ENCODE data around the gene ALDH4A1. TPM values are rescaled to one million over a fixed set of nuclear protein-coding genes. Genes with fewer than 3 reads are reported as not detected.

The ALDH4A1 gene
- total and polyA plus RNA-seq, 9 donors, result 2.8 to 13.9 (median 8.0) TPM

DNA sequence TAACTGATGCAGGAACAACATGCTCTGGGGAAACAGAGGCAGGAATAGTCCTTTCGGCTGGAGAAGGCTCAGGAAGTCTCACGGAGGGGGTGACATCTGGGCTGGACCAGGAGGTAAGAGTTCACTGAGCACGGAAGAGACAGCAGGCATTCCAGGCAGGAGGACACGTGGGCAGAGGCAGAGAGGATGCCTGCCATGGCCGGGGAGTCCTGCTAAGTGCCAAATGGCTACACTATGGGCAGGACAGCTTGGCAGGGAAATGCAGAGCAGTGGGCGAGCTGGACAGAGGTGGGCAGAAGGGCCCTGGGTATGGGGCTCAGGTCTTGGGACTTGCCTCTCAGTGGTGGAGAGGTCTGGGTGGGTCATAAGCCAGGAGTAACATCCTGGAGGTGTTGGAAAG, 17.6 kb downstream of the ALDH4A1 start:
- no peaks in the 10 kb centered on the region for H3K27me3 ChIP-seq
- no peaks in the 10 kb centered on the region for H3K36me3 ChIP-seq
- TF ChIP-seq POLR2A (IDR thresholded peaks at IDR 0.05) (no peak), EP300 (IDR thresholded peaks at IDR 0.05) (no peak)
- TF ChIP-seq, protein P1, sequence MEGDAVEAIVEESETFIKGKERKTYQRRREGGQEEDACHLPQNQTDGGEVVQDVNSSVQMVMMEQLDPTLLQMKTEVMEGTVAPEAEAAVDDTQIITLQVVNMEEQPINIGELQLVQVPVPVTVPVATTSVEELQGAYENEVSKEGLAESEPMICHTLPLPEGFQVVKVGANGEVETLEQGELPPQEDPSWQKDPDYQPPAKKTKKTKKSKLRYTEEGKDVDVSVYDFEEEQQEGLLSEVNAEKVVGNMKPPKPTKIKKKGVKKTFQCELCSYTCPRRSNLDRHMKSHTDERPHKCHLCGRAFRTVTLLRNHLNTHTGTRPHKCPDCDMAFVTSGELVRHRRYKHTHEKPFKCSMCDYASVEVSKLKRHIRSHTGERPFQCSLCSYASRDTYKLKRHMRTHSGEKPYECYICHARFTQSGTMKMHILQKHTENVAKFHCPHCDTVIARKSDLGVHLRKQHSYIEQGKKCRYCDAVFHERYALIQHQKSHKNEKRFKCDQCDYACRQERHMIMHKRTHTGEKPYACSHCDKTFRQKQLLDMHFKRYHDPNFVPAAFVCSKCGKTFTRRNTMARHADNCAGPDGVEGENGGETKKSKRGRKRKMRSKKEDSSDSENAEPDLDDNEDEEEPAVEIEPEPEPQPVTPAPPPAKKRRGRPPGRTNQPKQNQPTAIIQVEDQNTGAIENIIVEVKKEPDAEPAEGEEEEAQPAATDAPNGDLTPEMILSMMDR (IDR thresholded peaks at IDR 0.05), result no peak
- H3K27ac ChIP-seq, result no peak overlapping the region
- 78 to 87% (median 83%) methylated on average over 6 of the region's 6 CpGs for WGBS, 3 donors
- intact Hi-C loops (cut with DNase I), result no loop called here
- no peaks in the 10 kb centered on the region for H3K9me3 ChIP-seq
- H3K4me1 ChIP-seq (ENCODE audit: insufficient read depth), result no peaks in the 10 kb centered on the region
- no peak for DNase-seq
- H3K4me3 ChIP-seq, result no peak overlapping the region

DNA sequence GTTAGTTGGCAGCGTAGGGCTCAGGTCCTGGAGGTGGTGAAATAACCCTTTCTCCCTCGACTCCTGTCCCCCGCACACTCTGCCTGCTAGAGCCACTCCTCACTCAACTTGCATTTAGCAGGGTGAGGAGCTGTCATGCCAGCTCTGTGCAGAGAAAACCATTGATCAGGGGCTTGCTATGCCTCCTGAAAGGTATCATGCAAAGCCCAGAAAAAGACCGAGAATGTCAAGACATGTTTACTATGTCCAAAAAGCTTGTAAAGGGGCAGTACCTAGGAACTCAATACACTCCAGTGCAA, 18.0 kb downstream of the ALDH4A1 start:
- H3K4me1 ChIP-seq (ENCODE audit: insufficient read depth), result no peaks in the 10 kb centered on the region
- no peaks in the 10 kb centered on the region for H3K36me3 ChIP-seq
- H3K4me3 ChIP-seq, result no peak overlapping the region
- TF ChIP-seq, protein P1 (IDR thresholded peaks at IDR 0.05), result no peak
- TF ChIP-seq POLR2A (IDR thresholded peaks at IDR 0.05), result no peak
- no peak for TF ChIP-seq EP300 (IDR thresholded peaks at IDR 0.05)
- no peak for DNase-seq
- intact Hi-C loops (cut with DNase I), result no loop called here
- no peak overlapping the region for H3K27ac ChIP-seq
- 62 to 70% (median 63%) methylated on average over 4 of the region's 4 CpGs for WGBS, 3 donors
- no peaks in the 10 kb centered on the region for H3K9me3 ChIP-seq
- H3K27me3 ChIP-seq, result no peaks in the 10 kb centered on the region

DNA sequence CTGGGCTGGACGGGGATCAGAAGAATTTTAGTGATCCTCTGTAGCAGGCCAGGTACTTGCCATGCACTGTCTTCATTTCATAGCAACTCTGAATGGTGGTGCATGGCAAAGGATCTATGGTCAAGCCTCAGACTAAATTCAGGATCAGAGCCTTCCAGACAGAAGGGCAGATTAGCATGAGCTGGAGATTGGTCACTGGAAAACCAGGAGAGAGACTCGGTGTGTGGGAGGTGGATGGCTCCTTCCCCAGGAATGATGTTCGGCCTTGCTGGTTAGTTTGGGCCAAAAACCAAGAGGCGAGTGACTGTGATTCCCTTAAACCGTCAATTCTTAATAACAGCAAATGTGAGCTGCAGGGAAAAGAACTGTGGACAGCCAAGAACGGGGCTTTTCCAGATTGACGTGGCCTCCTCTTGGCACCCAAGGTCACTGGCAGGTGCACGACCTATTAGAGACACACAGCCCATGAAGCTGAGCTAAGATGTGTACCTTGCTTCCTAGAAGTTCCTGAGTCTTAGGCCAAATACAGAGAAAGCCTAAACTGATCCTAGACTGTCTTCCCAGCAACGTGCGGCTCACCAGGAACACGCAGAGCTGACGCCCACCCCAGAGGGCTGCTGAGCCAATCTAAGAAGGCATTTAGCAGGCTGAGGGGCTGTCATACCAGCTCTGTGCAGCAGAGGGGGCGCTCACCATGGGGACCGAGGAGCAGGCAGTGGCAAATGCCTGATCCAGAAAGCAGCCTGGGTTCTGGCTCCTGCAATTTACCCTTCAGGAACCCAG, 18.5 kb downstream of the ALDH4A1 start:
- H3K27ac ChIP-seq, result no peak overlapping the region
- DNase-seq, result peak; percentile 49 to 84 (median 75)
- no peaks in the 10 kb centered on the region for H3K27me3 ChIP-seq
- H3K36me3 ChIP-seq, result no peaks in the 10 kb centered on the region
- H3K9me3 ChIP-seq, result no peaks in the 10 kb centered on the region
- no peak overlapping the region for H3K4me3 ChIP-seq
- no peak for TF ChIP-seq POLR2A (IDR thresholded peaks at IDR 0.05)
- TF ChIP-seq, protein P1 (IDR thresholded peaks at IDR 0.05), result peak; percentile 39 to 79 (median 63)
- intact Hi-C loops (cut with DNase I), result no loop called here
- WGBS, 3 donors, result 26 to 33% (median 32%) methylated on average over 14 of the region's 14 CpGs
- H3K4me1 ChIP-seq (ENCODE audit: insufficient read depth), result no peaks in the 10 kb centered on the region

DNA sequence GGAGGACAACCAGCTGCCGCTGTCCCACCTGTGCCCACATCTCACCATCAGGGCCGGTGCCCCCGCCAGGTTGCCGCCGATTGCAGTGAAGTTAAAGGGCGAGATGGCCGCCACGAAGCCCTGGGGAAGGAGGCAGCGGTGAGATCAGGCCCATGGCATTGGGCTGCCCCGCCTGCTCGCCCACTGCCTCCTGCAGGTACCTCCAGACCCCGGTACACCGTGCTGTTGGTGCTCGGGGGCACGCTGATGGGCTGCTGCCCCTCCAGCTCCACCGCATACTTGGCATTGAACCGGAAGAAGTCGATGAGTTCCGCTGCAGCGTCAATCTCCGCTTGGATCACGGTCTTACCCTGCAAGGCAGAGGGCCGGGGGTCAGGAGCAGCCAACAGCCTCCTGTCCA, 19.3 kb downstream of the ALDH4A1 start:
- WGBS, 3 donors, result 95 to 97% (median 96%) methylated on average over 23 of the region's 23 CpGs
- DNase-seq, result no peak
- Histone ChIP-seq H3K36me3 (no peaks in the 10 kb centered on the region), H3K4me1 (ENCODE audit: insufficient read depth) (no peaks in the 10 kb centered on the region), H3K27me3 (no peaks in the 10 kb centered on the region), H3K4me3 (no peak overlapping the region), H3K9me3 (no peaks in the 10 kb centered on the region), H3K27ac (no peak overlapping the region)
- TF ChIP-seq POLR2A (IDR thresholded peaks at IDR 0.05), result no peak
- TF ChIP-seq EP300 (IDR thresholded peaks at IDR 0.05), result no peak
- TF ChIP-seq, protein P1 (IDR thresholded peaks at IDR 0.05), result no peak
- intact Hi-C loops (cut with DNase I), result no loop called here

Measured in ovary (tissue), 9 donors.